Astrocyte of the cerebellum (primary cell): ENCODE results near the gene R3HCC1L.

ENCODE experiments used
- DNase-seq: peaks from one replicate; pipeline ENCODE4 v3.0.0-alpha.2; 2011; ENCODE audit warnings: low read depth
- H3K4me3 ChIP-seq: 2 replicates; pipeline ENCODE4 v1.5.1; 2011; ENCODE audit warnings: mild to moderate bottlenecking, low read depth, low read length, moderate library complexity
- CTCF ChIP-seq: IDR thresholded peaks from 2 replicates; pipeline ENCODE4 v1.5.1; 2012; ENCODE audit warnings: low read length, low read depth, moderate library complexity, mild to moderate bottlenecking; ENCODE audit errors: missing control alignments
- in situ Hi-C: cut with HindIII; loops from 2 replicates; pipeline ENCODE4 v1.10.0; 2017; ENCODE audit warnings: low sequenced_read_pairs

The R3HCC1L gene

GRCh38 chr10:98269435-98269912 lies 135.0 kb downstream of the R3HCC1L start:
- TF ChIP-seq CTCF, result no peak
- in situ Hi-C loops, result no loop called here
- no peak overlapping the region for H3K4me3 ChIP-seq
- peak; percentile 55 for DNase-seq

GRCh38 chr10:98270073-98270740 lies 135.8 kb downstream of the R3HCC1L start:
- no peak for TF ChIP-seq CTCF
- in situ Hi-C loops, result no loop called here
- no peak overlapping the region for H3K4me3 ChIP-seq
- DNase-seq, result no peak

- in situ Hi-C loops, result no loop called here
Observed at GRCh38 chr10:98270786-98271185, 136.3 kb downstream of the R3HCC1L start.

GRCh38 chr10:98272245-98272644 lies 137.8 kb downstream of the R3HCC1L start:
- TF ChIP-seq CTCF, result no peak
- in situ Hi-C loops, result no loop called here
- no peak for DNase-seq
- no peak overlapping the region for H3K4me3 ChIP-seq

More at GRCh38 chr10:98270786-98271185, 136.3 kb downstream of the R3HCC1L start:
- H3K4me3 ChIP-seq, result no peak overlapping the region
- TF ChIP-seq CTCF, result no peak
- DNase-seq, result no peak

GRCh38 chr10:98272656-98273055 lies 138.2 kb downstream of the R3HCC1L start:
- no peak for TF ChIP-seq CTCF

GRCh38 chr10:98273057-98273850 lies 138.8 kb downstream of the R3HCC1L start:
- in situ Hi-C loops, result no loop called here
- TF ChIP-seq CTCF, result no peak
- H3K4me3 ChIP-seq, result no peak overlapping the region
- no peak for DNase-seq

More at GRCh38 chr10:98272656-98273055, 138.2 kb downstream of the R3HCC1L start:
- in situ Hi-C loops, result no loop called here
- DNase-seq, result no peak
- H3K4me3 ChIP-seq, result no peak overlapping the region
